HCT116 (cell line): ENCODE data around the gene GNG7. TPM values are rescaled to one million over a fixed set of nuclear protein-coding genes. Genes with fewer than 3 reads are reported as not detected.

Source experiments
- ATAC-seq: fragments of 200-7000 bp; cut with Tn5 transposase; 2 replicates; pipeline ENCODE4 v1.9.1; 2020; ENCODE audit warnings: mild to moderate bottlenecking, moderate library complexity
- BruUV-seq: library from RNA; stranded (reverse); fragments of 400-500 nt; replicated peaks from 2 replicates; lab custom pipeline; 2021; lab: Mats Ljungman, UMichigan
- CTCF ChIA-PET: fragments of 300-600 bp; sonication (Branson Sonifier 250); formaldehyde crosslinking; loops from one replicate; lab custom pipeline; 2021; ENCODE audit warnings: antibody characterized with exemption; lab: Charles Lee
- POLR2A ChIA-PET: fragments of 300-600, 350-600 bp; sonication (Branson Sonifier 250); formaldehyde crosslinking; loops from one replicate; lab custom pipeline; 2021; ENCODE audit warnings: antibody characterized with exemption; lab: Charles Lee
- RAD21 ChIA-PET, 2 experiments: fragments of 300-600 bp; sonication (Branson Sonifier 250); formaldehyde crosslinking; loops; one replicate each; lab custom pipeline; 2023; ENCODE audit warnings: low total read pairs in 2 of 2; ENCODE audit not compliant: uncharacterized antibody in 2 of 2, unreplicated experiment in 2 of 2, low non-redundant PET in 1 of 2; lab: Charles Lee
- DNase-seq: peaks from one replicate; pipeline ENCODE4 v3.0.0-alpha.2; 2010; ENCODE audit warnings: low read depth, low spot score
- H2AFZ ChIP-seq: fragments of 200-600 bp; shearing (Covaris generic), sonication (generic); 2 replicates; pipeline ENCODE4 v1.6.1; 2017; ENCODE audit warnings: low read depth, mixed run types, mixed read lengths, antibody characterized with exemption, low read length; ENCODE audit not compliant: poor library complexity, severe bottlenecking
- H3K27ac ChIP-seq: 2 replicates; pipeline ENCODE4 v1.5.1; 2012; ENCODE audit warnings: low read depth, low read length
- H3K27me3 ChIP-seq: fragments of 200-600 bp; sonication (generic); 2 replicates; pipeline ENCODE4 v1.6.1; 2016; ENCODE audit warnings: mixed run types, low read length, mixed read lengths; ENCODE audit not compliant: insufficient read depth
- H3K36me3 ChIP-seq, 2 experiments: fragments of 200-500 bp in 1 of 2; fragments of 200-600 bp in 1 of 2; sonication (Bioruptor generic) in 1 of 2; sonication (generic) in 1 of 2; 2 replicates each; pipeline versions ENCODE4 v1.5.1 to v1.6.1; 2014 to 2016; ENCODE audit warnings: low read length in 2 of 2, inconsistent platforms in 1 of 2, mixed read lengths in 1 of 2, mixed run types in 1 of 2; ENCODE audit not compliant: insufficient read depth in 2 of 2, control insufficient read depth in 1 of 2
- H3K4me1 ChIP-seq, 2 experiments: fragments of 200-600 bp in 1 of 2; sonication (generic) in 1 of 2; 2 replicates each; pipeline versions ENCODE4 v1.5.1 to v1.6.1; 2012 to 2017; ENCODE audit warnings: low read length in 2 of 2, inconsistent platforms in 1 of 2, mild to moderate bottlenecking in 1 of 2, mixed read lengths in 1 of 2, mixed run types in 1 of 2, moderate library complexity in 1 of 2; ENCODE audit not compliant: insufficient read depth in 2 of 2, control insufficient read depth in 1 of 2
- H3K4me2 ChIP-seq: fragments of 200-600 bp; sonication (generic); 2 replicates; pipeline ENCODE4 v1.6.1; 2017; ENCODE audit warnings: mixed run types, low read length, mixed read lengths
- H3K4me3 ChIP-seq, 2 experiments: fragments of 200-600 bp in 1 of 2; sonication (generic) in 1 of 2; replicated peaks in 1 of 2; 2 replicates each; pipeline ENCODE4 v1.5.1; 2011 to 2016; ENCODE audit warnings: low read length in 2 of 2, control low read depth in 1 of 2, low read depth in 1 of 2, mild to moderate bottlenecking in 1 of 2, mixed read lengths in 1 of 2, mixed run types in 1 of 2
- H3K79me2 ChIP-seq: fragments of 200-600 bp; sonication (generic); 2 replicates; pipeline ENCODE4 v1.6.1; 2017; ENCODE audit warnings: mild to moderate bottlenecking, mixed run types, low read length, moderate library complexity, mixed read lengths; ENCODE audit not compliant: insufficient read depth
- H3K9ac ChIP-seq: fragments of 200-600 bp; sonication (generic); 2 replicates; pipeline ENCODE4 v1.6.1; 2016; ENCODE audit warnings: low read length, mixed read lengths
- H3K9me2 ChIP-seq: fragments of 200-600 bp; sonication (generic), shearing (Covaris generic); 2 replicates; pipeline ENCODE4 v1.6.1; 2017; ENCODE audit warnings: mixed run types, mild to moderate bottlenecking, moderate library complexity; ENCODE audit not compliant: insufficient read depth
- H3K9me3 ChIP-seq, 2 experiments: fragments of 200-500 bp in 1 of 2; fragments of 200-600 bp in 1 of 2; sonication (Bioruptor generic) in 1 of 2; sonication (generic) in 1 of 2; 2 replicates each; pipeline ENCODE4 v1.6.1; 2014 to 2017; ENCODE audit warnings: low read length in 2 of 2, mixed read lengths in 2 of 2, inconsistent platforms in 1 of 2, low read depth in 1 of 2, mild to moderate bottlenecking in 1 of 2, mixed run types in 1 of 2, moderate library complexity in 1 of 2; ENCODE audit not compliant: control insufficient read depth in 1 of 2, insufficient read depth in 1 of 2
- H4K20me1 ChIP-seq: fragments of 200-600 bp; sonication (generic), shearing (Covaris generic); 2 replicates; pipeline ENCODE4 v1.6.1; 2017; ENCODE audit warnings: mixed run types, mild to moderate bottlenecking, moderate library complexity; ENCODE audit not compliant: insufficient read depth
- CBX3 ChIP-seq: IDR thresholded peaks from 2 replicates; pipeline ENCODE4 v1.6.1; 2012; ENCODE audit warnings: low read depth
- ELF1 ChIP-seq: IDR thresholded peaks from 2 replicates; pipeline ENCODE4 v1.6.1; 2012; ENCODE audit warnings: low read depth, borderline replicate concordance
- EZH2 ChIP-seq: fragments of 200-600 bp; sonication (generic); IDR thresholded peaks from 2 replicates; pipeline ENCODE4 v1.6.1; 2017; ENCODE audit warnings: antibody characterized with exemption, mixed run types
- FOSL1 ChIP-seq: IDR thresholded peaks from 2 replicates; pipeline ENCODE4 v1.6.1; 2012; ENCODE audit warnings: low read depth
- POLR2A ChIP-seq: IDR thresholded peaks from 2 replicates; pipeline ENCODE4 v1.7.0; 2011; ENCODE audit warnings: borderline replicate concordance; ENCODE audit not compliant: insufficient read depth, insufficient read length; ENCODE audit errors: extremely low read depth
- SIN3A ChIP-seq: IDR thresholded peaks from 2 replicates; pipeline ENCODE4 v1.6.1; 2012; ENCODE audit warnings: low read depth
- SRF ChIP-seq: IDR thresholded peaks from 2 replicates; pipeline ENCODE4 v1.6.1; 2012; ENCODE audit warnings: low read depth
- intact Hi-C: fragments of 100-400 bp; cut with micrococcal nuclease; formaldehyde crosslinking; loops from 2 replicates; pipeline ENCODE4 v1.10.0; 2022
- total RNA-seq: library from RNA; stranded (reverse); gene quantifications from one replicate; pipeline ENCODE4 v1.2.1, GENCODE V29; 2021; ENCODE audit not compliant: unreplicated experiment
- TF ChIP-seq, protein P1 (sequence below): IDR thresholded peaks from 2 replicates; pipeline ENCODE4 v1.6.1; 2012
- TF ChIP-seq, protein P2 (sequence below), 3 experiments: fragments of 200-600 bp in 1 of 3; sonication (generic) in 1 of 3; IDR thresholded peaks in 2 of 3; conservative IDR thresholded peaks in 1 of 3; 2 replicates each; pipeline ENCODE4 v1.5.1; 2012 to 2017; ENCODE audit warnings: low read depth in 2 of 3, low read length in 2 of 3, antibody characterized with exemption in 1 of 3, borderline replicate concordance in 1 of 3, control low read depth in 1 of 3, mild to moderate bottlenecking in 1 of 3, mixed read lengths in 1 of 3, mixed run types in 1 of 3, moderate library complexity in 1 of 3; ENCODE audit not compliant: insufficient read depth in 1 of 3
- TF ChIP-seq, protein P3 (sequence below): IDR thresholded peaks from 2 replicates; pipeline ENCODE4 v1.6.1; 2011; ENCODE audit warnings: mild to moderate bottlenecking, low read length, moderate library complexity; ENCODE audit not compliant: insufficient replicate concordance; ENCODE audit errors: extremely low read depth

Gene GNG7
- total RNA-seq, 1 experiment from 2014 or later: 11.3 TPM

DNA sequence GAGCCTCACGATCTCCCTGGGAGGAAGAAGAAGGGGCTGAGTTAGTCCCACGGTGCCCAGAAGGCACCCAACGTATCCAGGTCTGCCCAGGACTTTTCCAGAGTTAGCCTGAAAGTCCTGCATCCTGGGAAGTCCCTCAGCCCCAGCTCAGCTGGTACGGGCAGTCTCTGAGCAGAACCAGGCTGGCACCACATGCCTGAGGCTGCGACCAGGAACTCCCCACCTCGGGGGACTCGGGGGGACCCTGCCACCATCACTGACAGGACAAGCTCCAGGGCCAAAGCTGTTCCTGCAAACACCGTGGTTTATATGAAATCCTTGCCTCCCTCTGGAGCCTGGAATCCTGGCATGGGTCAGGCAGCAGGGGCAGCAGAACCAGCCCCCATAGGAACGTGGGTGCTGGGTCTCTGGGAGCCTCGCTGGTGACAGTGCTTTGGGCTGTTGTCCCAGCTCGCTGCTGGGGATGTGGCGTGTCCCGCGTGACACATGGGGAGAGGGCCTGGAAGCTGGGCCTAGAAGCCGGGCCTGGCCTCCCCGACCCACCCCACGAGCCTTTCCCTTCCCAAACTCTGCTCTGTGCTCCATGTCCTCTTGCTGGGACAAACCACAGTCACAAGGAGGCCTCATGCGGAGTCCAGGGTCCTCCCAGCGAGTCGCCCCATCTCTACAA, 55.5 kb downstream of the GNG7 start:
- Histone ChIP-seq H2AFZ (no peak overlapping the region), H3K4me2 (no peak overlapping the region), H3K9me2 (no peaks in the 10 kb centered on the region), H3K27me3 (no peaks in the 10 kb centered on the region), H3K9ac (no peak overlapping the region), H3K4me1 (no peaks in the 10 kb centered on the region), H4K20me1 (no peaks in the 10 kb centered on the region), H3K9me3 (no peaks in the 10 kb centered on the region)
- DNase-seq (no peak), ATAC-seq (no peak)
- POLR2A ChIA-PET: no interaction called here
- TF ChIP-seq POLR2A: no peak
- TF ChIP-seq, protein P1, sequence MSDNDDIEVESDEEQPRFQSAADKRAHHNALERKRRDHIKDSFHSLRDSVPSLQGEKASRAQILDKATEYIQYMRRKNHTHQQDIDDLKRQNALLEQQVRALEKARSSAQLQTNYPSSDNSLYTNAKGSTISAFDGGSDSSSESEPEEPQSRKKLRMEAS: no peak
- no peak for TF ChIP-seq ELF1
- TF ChIP-seq SRF: no peak
- TF ChIP-seq, protein P2, sequence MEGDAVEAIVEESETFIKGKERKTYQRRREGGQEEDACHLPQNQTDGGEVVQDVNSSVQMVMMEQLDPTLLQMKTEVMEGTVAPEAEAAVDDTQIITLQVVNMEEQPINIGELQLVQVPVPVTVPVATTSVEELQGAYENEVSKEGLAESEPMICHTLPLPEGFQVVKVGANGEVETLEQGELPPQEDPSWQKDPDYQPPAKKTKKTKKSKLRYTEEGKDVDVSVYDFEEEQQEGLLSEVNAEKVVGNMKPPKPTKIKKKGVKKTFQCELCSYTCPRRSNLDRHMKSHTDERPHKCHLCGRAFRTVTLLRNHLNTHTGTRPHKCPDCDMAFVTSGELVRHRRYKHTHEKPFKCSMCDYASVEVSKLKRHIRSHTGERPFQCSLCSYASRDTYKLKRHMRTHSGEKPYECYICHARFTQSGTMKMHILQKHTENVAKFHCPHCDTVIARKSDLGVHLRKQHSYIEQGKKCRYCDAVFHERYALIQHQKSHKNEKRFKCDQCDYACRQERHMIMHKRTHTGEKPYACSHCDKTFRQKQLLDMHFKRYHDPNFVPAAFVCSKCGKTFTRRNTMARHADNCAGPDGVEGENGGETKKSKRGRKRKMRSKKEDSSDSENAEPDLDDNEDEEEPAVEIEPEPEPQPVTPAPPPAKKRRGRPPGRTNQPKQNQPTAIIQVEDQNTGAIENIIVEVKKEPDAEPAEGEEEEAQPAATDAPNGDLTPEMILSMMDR (IDR thresholded peaks at IDR 0.05 in 2 of 3, conservative IDR thresholded peaks at IDR 0.05 in 1 of 3; ENCODE audit: borderline replicate concordance in 1 of 3, insufficient read depth in 1 of 3, low read depth in 2 of 3, low read length in 2 of 3): no peak
- TF ChIP-seq FOSL1: no peak
- TF ChIP-seq CBX3: no peak
- no peak for TF ChIP-seq EZH2
- TF ChIP-seq, protein P3, sequence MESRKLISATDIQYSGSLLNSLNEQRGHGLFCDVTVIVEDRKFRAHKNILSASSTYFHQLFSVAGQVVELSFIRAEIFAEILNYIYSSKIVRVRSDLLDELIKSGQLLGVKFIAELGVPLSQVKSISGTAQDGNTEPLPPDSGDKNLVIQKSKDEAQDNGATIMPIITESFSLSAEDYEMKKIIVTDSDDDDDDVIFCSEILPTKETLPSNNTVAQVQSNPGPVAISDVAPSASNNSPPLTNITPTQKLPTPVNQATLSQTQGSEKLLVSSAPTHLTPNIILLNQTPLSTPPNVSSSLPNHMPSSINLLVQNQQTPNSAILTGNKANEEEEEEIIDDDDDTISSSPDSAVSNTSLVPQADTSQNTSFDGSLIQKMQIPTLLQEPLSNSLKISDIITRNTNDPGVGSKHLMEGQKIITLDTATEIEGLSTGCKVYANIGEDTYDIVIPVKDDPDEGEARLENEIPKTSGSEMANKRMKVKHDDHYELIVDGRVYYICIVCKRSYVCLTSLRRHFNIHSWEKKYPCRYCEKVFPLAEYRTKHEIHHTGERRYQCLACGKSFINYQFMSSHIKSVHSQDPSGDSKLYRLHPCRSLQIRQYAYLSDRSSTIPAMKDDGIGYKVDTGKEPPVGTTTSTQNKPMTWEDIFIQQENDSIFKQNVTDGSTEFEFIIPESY: no peak
- TF ChIP-seq SIN3A: no peak
- TF ChIP-seq, all 23 proteins: peak for 0
- ChIA-PET CTCF (interaction anchor here (1.7 kb wide), 1 partner anchor 225 kb away, joined by 10 read pairs; no protein-coding TSS in a partner anchor), RAD21 (no interaction called here)
- intact Hi-C loops: no loop called here
- Histone ChIP-seq H3K27ac (no peak overlapping the region), H3K4me3 (no peak overlapping the region), H3K79me2 (no peaks in the 10 kb centered on the region), H3K36me3 (no peaks in the 10 kb centered on the region)
- no TSS peak for BruUV-seq
